ENCODE results near the gene WNT2B. TPM values are rescaled to one million over a fixed set of nuclear protein-coding genes. Genes with fewer than 3 reads are reported as not detected.

The WNT2B gene
- total RNA-seq, 4 donors from 2014 or later: 5.8 to 15.0 (median 13.9) TPM

DNA sequence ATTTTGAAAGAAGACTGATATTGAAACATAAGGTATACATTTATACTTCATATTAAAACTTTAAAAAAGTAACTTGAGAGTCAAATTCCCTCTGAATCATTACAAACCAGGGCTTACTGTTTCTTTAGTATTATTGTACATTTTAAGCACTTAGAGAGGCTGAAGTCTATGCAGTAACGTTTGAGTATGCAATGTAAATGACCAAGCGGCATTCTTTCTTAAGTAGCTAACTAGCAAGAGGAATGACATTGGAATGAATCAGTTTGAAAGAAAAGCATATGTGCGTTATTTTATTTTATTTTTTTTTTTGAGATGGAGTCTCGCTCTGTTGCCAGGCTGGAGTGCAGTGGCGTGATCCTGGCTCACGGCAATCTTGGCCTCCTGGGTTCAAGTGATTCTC lies 24.3 kb downstream of the WNT2B start:
- TF ChIP-seq, protein P1, sequence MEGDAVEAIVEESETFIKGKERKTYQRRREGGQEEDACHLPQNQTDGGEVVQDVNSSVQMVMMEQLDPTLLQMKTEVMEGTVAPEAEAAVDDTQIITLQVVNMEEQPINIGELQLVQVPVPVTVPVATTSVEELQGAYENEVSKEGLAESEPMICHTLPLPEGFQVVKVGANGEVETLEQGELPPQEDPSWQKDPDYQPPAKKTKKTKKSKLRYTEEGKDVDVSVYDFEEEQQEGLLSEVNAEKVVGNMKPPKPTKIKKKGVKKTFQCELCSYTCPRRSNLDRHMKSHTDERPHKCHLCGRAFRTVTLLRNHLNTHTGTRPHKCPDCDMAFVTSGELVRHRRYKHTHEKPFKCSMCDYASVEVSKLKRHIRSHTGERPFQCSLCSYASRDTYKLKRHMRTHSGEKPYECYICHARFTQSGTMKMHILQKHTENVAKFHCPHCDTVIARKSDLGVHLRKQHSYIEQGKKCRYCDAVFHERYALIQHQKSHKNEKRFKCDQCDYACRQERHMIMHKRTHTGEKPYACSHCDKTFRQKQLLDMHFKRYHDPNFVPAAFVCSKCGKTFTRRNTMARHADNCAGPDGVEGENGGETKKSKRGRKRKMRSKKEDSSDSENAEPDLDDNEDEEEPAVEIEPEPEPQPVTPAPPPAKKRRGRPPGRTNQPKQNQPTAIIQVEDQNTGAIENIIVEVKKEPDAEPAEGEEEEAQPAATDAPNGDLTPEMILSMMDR (IDR thresholded peaks at IDR 0.05): no peak
- TF ChIP-seq POLR2A (IDR thresholded peaks at IDR 0.05): no peak
- H3K4me3 ChIP-seq: no peak overlapping the region
- H3K36me3 ChIP-seq: no peaks in the 10 kb centered on the region
- H3K27me3 ChIP-seq: no peaks in the 10 kb centered on the region
- H3K4me1 ChIP-seq: peaks cover 0 to 3% (median 0%) of the 10 kb centered on the region in 4 donors
- H3K27ac ChIP-seq: peak overlapping the region in 1 of 4 donors; percentile 41
- DNase-seq: no peak
- H3K9me3 ChIP-seq: no peaks in the 10 kb centered on the region

DNA sequence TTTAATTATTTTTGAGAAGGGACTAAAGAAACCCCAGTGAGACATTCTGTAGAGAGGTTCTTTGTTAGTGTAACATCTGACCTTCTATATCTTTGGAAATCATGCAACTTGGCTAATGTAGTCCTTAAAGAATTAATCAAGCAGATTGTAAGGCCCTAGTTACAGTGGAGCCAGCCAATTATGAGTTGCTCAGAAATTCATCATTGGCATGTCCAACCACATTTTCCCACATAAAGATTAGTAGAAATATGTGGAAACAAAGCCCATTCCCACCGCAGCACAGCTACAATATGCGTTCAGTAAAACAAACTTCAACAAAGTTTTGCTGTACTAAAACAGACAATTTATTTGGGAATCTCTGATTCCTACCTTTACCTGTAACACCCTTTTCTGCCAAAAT lies 27.8 kb downstream of the WNT2B start:
- Histone ChIP-seq H3K36me3 (peaks cover 0 to 9% (median 0%) of the 10 kb centered on the region in 3 donors), H3K27ac (no peak overlapping the region)

GRCh38 chr1:112537456-112537855 lies 28.7 kb downstream of the WNT2B start:
- DNase-seq: no peak
- H3K27me3 ChIP-seq: no peaks in the 10 kb centered on the region
- no peak overlapping the region for H3K27ac ChIP-seq
- TF ChIP-seq, protein P1 (IDR thresholded peaks at IDR 0.05): no peak
- TF ChIP-seq POLR2A (IDR thresholded peaks at IDR 0.05): no peak
- H3K36me3 ChIP-seq: peaks cover 0 to 9% (median 0%) of the 10 kb centered on the region in 3 donors
- H3K9me3 ChIP-seq: no peaks in the 10 kb centered on the region
- no peak overlapping the region for H3K4me3 ChIP-seq
- peaks cover 0 to 3% (median 0%) of the 10 kb centered on the region in 4 donors for H3K4me1 ChIP-seq

More for the DNA sequence above, 27.8 kb downstream of the WNT2B start:
- TF ChIP-seq POLR2A (IDR thresholded peaks at IDR 0.05): no peak
- TF ChIP-seq, protein P1 (IDR thresholded peaks at IDR 0.05): no peak
- H3K4me1 ChIP-seq: peaks cover 0 to 3% (median 0%) of the 10 kb centered on the region in 4 donors
- no peaks in the 10 kb centered on the region for H3K27me3 ChIP-seq
- no peaks in the 10 kb centered on the region for H3K9me3 ChIP-seq
- DNase-seq: no peak
- no peak overlapping the region for H3K4me3 ChIP-seq

GRCh38 chr1:112538883-112539282 lies 30.1 kb downstream of the WNT2B start:
- no peaks in the 10 kb centered on the region for H3K4me1 ChIP-seq
- TF ChIP-seq, protein P1 (IDR thresholded peaks at IDR 0.05): no peak
- H3K36me3 ChIP-seq: peaks cover 0 to 9% (median 0%) of the 10 kb centered on the region in 3 donors
- no peak overlapping the region for H3K4me3 ChIP-seq
- H3K27me3 ChIP-seq: no peaks in the 10 kb centered on the region
- no peaks in the 10 kb centered on the region for H3K9me3 ChIP-seq
- H3K27ac ChIP-seq: no peak overlapping the region
- DNase-seq: no peak

- no peak overlapping the region for H3K27ac ChIP-seq
- no peaks in the 10 kb centered on the region for H3K27me3 ChIP-seq
- no peak for TF ChIP-seq POLR2A (IDR thresholded peaks at IDR 0.05)
- TF ChIP-seq, protein P1 (IDR thresholded peaks at IDR 0.05): no peak
- H3K36me3 ChIP-seq: peaks cover 0 to 9% (median 0%) of the 10 kb centered on the region in 3 donors
- DNase-seq: no peak
- H3K4me3 ChIP-seq: no peak overlapping the region
- H3K9me3 ChIP-seq: no peaks in the 10 kb centered on the region
- H3K4me1 ChIP-seq: no peaks in the 10 kb centered on the region
Observed at GRCh38 chr1:112540226-112540794, 31.5 kb downstream of the WNT2B start.

Measured in Peyer's patch (tissue), 4 donors.